ENCODE data around the gene SEPTIN3.

The SEPTIN3 gene

GRCh38 chr22:41922940-41923594 is 46.2 kb upstream of the SEPTIN3 start:
- no peak overlapping the region for H3K4me3 ChIP-seq (replicated peaks; ENCODE audit: insufficient read depth, low read length)
- DNase-seq (ENCODE audit: low read depth in 1 of 2, low spot score in 1 of 2): no peak
- no peak overlapping the region for H3K27ac ChIP-seq (replicated peaks)
- H3K27me3 ChIP-seq (ENCODE audit: insufficient read depth, poor library complexity, severe bottlenecking): peaks cover 22% of the 10 kb centered on the region
- TF ChIP-seq REST (IDR thresholded peaks at IDR 0.05; ENCODE audit: insufficient replicate concordance, low read depth): no peak
- no peak for TF ChIP-seq CTCF (IDR thresholded peaks at IDR 0.05; ENCODE audit: insufficient read depth, low read length)

- no peak overlapping the region for H3K4me3 ChIP-seq (replicated peaks; ENCODE audit: insufficient read depth, low read length)
- peaks cover 21% of the 10 kb centered on the region for H3K27me3 ChIP-seq (ENCODE audit: insufficient read depth, poor library complexity, severe bottlenecking)
- DNase-seq (ENCODE audit: low read depth in 1 of 2, low spot score in 1 of 2): no peak
- H3K27ac ChIP-seq (replicated peaks): no peak overlapping the region
- no peak for TF ChIP-seq SPI1 (IDR thresholded peaks at IDR 0.05; ENCODE audit: borderline replicate concordance, low read depth)
- TF ChIP-seq CTCF (IDR thresholded peaks at IDR 0.05; ENCODE audit: insufficient read depth, low read length): no peak
- TF ChIP-seq POLR2AphosphoS5 (IDR thresholded peaks at IDR 0.05; ENCODE audit: low read depth): no peak
- no peak for TF ChIP-seq GABPA (IDR thresholded peaks at IDR 0.05; ENCODE audit: low read depth)
- no peak for TF ChIP-seq REST (IDR thresholded peaks at IDR 0.05; ENCODE audit: insufficient replicate concordance, low read depth)
Measured at GRCh38 chr22:41923595-41924276, 45.5 kb upstream of the SEPTIN3 start.

GRCh38 chr22:41925783-41926460 is 43.3 kb upstream of the SEPTIN3 start:
- H3K4me3 ChIP-seq (replicated peaks; ENCODE audit: insufficient read depth, low read length): no peak overlapping the region

More at GRCh38 chr22:41925783-41926460, 43.3 kb upstream of the SEPTIN3 start:
- peaks cover 15% of the 10 kb centered on the region for H3K27me3 ChIP-seq (ENCODE audit: insufficient read depth, poor library complexity, severe bottlenecking)
- TF ChIP-seq SPI1 (IDR thresholded peaks at IDR 0.05; ENCODE audit: borderline replicate concordance, low read depth) (no peak), CTCF (IDR thresholded peaks at IDR 0.05; ENCODE audit: insufficient read depth, low read length) (peak; percentile 39), GABPA (IDR thresholded peaks at IDR 0.05; ENCODE audit: low read depth) (no peak), REST (IDR thresholded peaks at IDR 0.05; ENCODE audit: insufficient replicate concordance, low read depth) (no peak), POLR2AphosphoS5 (IDR thresholded peaks at IDR 0.05; ENCODE audit: low read depth) (no peak)
- peak in 1 of 2 experiments; percentile 51 for DNase-seq (ENCODE audit: low read depth in 1 of 2, low spot score in 1 of 2)
- no peak overlapping the region for H3K27ac ChIP-seq (replicated peaks)

Data from HL-60 (cell line).